HUES64 (cell line): ENCODE measurements around the gene RAPGEF3.

Source experiments
- H3K27ac ChIP-seq: 2 replicates; pipeline ENCODE4 v1.7.0; 2013; ENCODE audit warnings: low read depth, low read length, inconsistent platforms
- H3K27me3 ChIP-seq: 2 replicates; pipeline ENCODE4 v1.6.1; 2013; ENCODE audit warnings: mild to moderate bottlenecking, low read length; ENCODE audit not compliant: insufficient read depth
- H3K36me3 ChIP-seq: 2 replicates; pipeline ENCODE4 v1.6.1; 2013; ENCODE audit warnings: mild to moderate bottlenecking, low read length; ENCODE audit not compliant: insufficient read depth
- H3K4me1 ChIP-seq: 2 replicates; pipeline ENCODE4 v1.6.1; 2013; ENCODE audit warnings: mild to moderate bottlenecking, low read length, moderate library complexity; ENCODE audit not compliant: insufficient read depth
- H3K4me3 ChIP-seq: 2 replicates; pipeline ENCODE4 v1.5.1; 2013; ENCODE audit warnings: mild to moderate bottlenecking, low read length, moderate library complexity
- H3K9ac ChIP-seq: 2 replicates; pipeline ENCODE4 v1.6.1; 2013; ENCODE audit warnings: mild to moderate bottlenecking, low read depth, low read length
- H3K9me3 ChIP-seq: 2 replicates; pipeline ENCODE4 v1.6.1; 2013; ENCODE audit warnings: low read depth, low read length; ENCODE audit not compliant: insufficient read depth
- WGBS: fragments of 150-250, 120-280 bp; methylation state at CpG from one replicate; pipeline ENCODE4 v1.1.7; 2013; ENCODE audit warnings: missing lambda C conversion rate; 5-methylcytosine and 5-hydroxymethylcytosine counted together

RAPGEF3 gene

GRCh38 chr12:47753021-47754001 is 5.4 kb downstream of the RAPGEF3 start:
- 64% methylated on average over 11 of the region's 11 CpGs for WGBS
- H3K9ac ChIP-seq: peak overlapping the region; percentile 30; the same call in 1 of the 2 replicates
- H3K4me1 ChIP-seq: peaks cover 23% of the 10 kb centered on the region
- H3K4me3 ChIP-seq: no peak overlapping the region
- H3K36me3 ChIP-seq: no peaks in the 10 kb centered on the region
- no peaks in the 10 kb centered on the region for H3K9me3 ChIP-seq
- H3K27me3 ChIP-seq: no peaks in the 10 kb centered on the region
- H3K27ac ChIP-seq: peak overlapping the region; percentile 36

GRCh38 chr12:47752552-47752951 is 6.1 kb downstream of the RAPGEF3 start:
- Histone ChIP-seq H3K4me3 (no peak overlapping the region), H3K27ac (no peak overlapping the region), H3K36me3 (no peaks in the 10 kb centered on the region), H3K27me3 (no peaks in the 10 kb centered on the region), H3K9me3 (no peaks in the 10 kb centered on the region), H3K9ac (no peak overlapping the region), H3K4me1 (peaks cover 15% of the 10 kb centered on the region)
- 93% methylated on average over 7 of the region's 7 CpGs for WGBS

GRCh38 chr12:47752121-47752520 is 6.6 kb downstream of the RAPGEF3 start:
- no peak overlapping the region for H3K4me3 ChIP-seq
- no peak overlapping the region for H3K9ac ChIP-seq
- no peaks in the 10 kb centered on the region for H3K9me3 ChIP-seq
- peaks cover 14% of the 10 kb centered on the region for H3K4me1 ChIP-seq
- no peaks in the 10 kb centered on the region for H3K27me3 ChIP-seq
- 98% methylated on average over 4 of the region's 4 CpGs for WGBS
- no peak overlapping the region for H3K27ac ChIP-seq
- no peaks in the 10 kb centered on the region for H3K36me3 ChIP-seq

- no peaks in the 10 kb centered on the region for H3K9me3 ChIP-seq
- no peaks in the 10 kb centered on the region for H3K27me3 ChIP-seq
- no peak overlapping the region for H3K4me3 ChIP-seq
- no peaks in the 10 kb centered on the region for H3K36me3 ChIP-seq
- no peak overlapping the region for H3K27ac ChIP-seq
- no peak overlapping the region for H3K9ac ChIP-seq
- H3K4me1 ChIP-seq: peaks cover 14% of the 10 kb centered on the region
- WGBS: 92% methylated on average over 9 of the region's 9 CpGs
These were observed 7.1 kb downstream of the RAPGEF3 start for GRCh38 chr12:47751561-47751960.

GRCh38 chr12:47750916-47751470 is 7.7 kb downstream of the RAPGEF3 start:
- WGBS: 89% methylated on average over 19 of the region's 19 CpGs
- Histone ChIP-seq H3K36me3 (no peaks in the 10 kb centered on the region), H3K27ac (no peak overlapping the region)

GRCh38 chr12:47750229-47750798 is 8.4 kb downstream of the RAPGEF3 start:
- no peaks in the 10 kb centered on the region for H3K27me3 ChIP-seq
- no peaks in the 10 kb centered on the region for H3K9me3 ChIP-seq
- H3K4me1 ChIP-seq: peaks cover 14% of the 10 kb centered on the region
- H3K9ac ChIP-seq: no peak overlapping the region
- no peak overlapping the region for H3K4me3 ChIP-seq
- no peaks in the 10 kb centered on the region for H3K36me3 ChIP-seq
- H3K27ac ChIP-seq: no peak overlapping the region
- 94% methylated on average over 10 of the region's 10 CpGs for WGBS

More at GRCh38 chr12:47750916-47751470, 7.7 kb downstream of the RAPGEF3 start:
- Histone ChIP-seq H3K27me3 (no peaks in the 10 kb centered on the region), H3K4me1 (peaks cover 14% of the 10 kb centered on the region), H3K9me3 (no peaks in the 10 kb centered on the region), H3K4me3 (no peak overlapping the region), H3K9ac (no peak overlapping the region)

GRCh38 chr12:47748899-47749298 is 9.8 kb downstream of the RAPGEF3 start:
- Histone ChIP-seq H3K4me1 (peaks cover 11% of the 10 kb centered on the region), H3K27ac (no peak overlapping the region), H3K9ac (no peak overlapping the region), H3K9me3 (no peaks in the 10 kb centered on the region), H3K36me3 (no peaks in the 10 kb centered on the region), H3K4me3 (no peak overlapping the region), H3K27me3 (no peaks in the 10 kb centered on the region)
- WGBS: 90% methylated on average over 3 of the region's 3 CpGs

- no peaks in the 10 kb centered on the region for H3K36me3 ChIP-seq
These were observed 10.2 kb downstream of the RAPGEF3 start for GRCh38 chr12:47748507-47748828.

GRCh38 chr12:47747596-47748506 is 10.8 kb downstream of the RAPGEF3 start:
- Histone ChIP-seq H3K4me3 (no peak overlapping the region), H3K9ac (no peak overlapping the region), H3K36me3 (no peaks in the 10 kb centered on the region), H3K4me1 (peaks cover under 1% of the 10 kb centered on the region; the same call in 1 of the 2 replicates), H3K27ac (no peak overlapping the region), H3K27me3 (no peaks in the 10 kb centered on the region), H3K9me3 (no peaks in the 10 kb centered on the region)
- 93% methylated on average over 14 of the region's 14 CpGs for WGBS

More at GRCh38 chr12:47748507-47748828, 10.2 kb downstream of the RAPGEF3 start:
- Histone ChIP-seq H3K4me3 (no peak overlapping the region), H3K27me3 (no peaks in the 10 kb centered on the region), H3K4me1 (peaks cover 7% of the 10 kb centered on the region), H3K9me3 (no peaks in the 10 kb centered on the region), H3K9ac (no peak overlapping the region), H3K27ac (no peak overlapping the region)
- WGBS: 100% methylated on average over 1 of the region's 1 CpG

GRCh38 chr12:47747126-47747525 is 11.6 kb downstream of the RAPGEF3 start:
- no peaks in the 10 kb centered on the region for H3K27me3 ChIP-seq
- H3K27ac ChIP-seq: no peak overlapping the region
- H3K9me3 ChIP-seq: no peaks in the 10 kb centered on the region
- no peaks in the 10 kb centered on the region for H3K36me3 ChIP-seq
- no peak overlapping the region for H3K9ac ChIP-seq
- H3K4me1 ChIP-seq: no peaks in the 10 kb centered on the region
- H3K4me3 ChIP-seq: no peak overlapping the region
- 88% methylated on average over 4 of the region's 4 CpGs for WGBS
